SK-N-SH treated with all-trans-retinoic acid at 6 μM for 48 hours (cell line): ENCODE results near the gene TCF3.

Experiments used
- ARNTL ChIP-seq: fragments of 450-650 bp; formaldehyde crosslinking; IDR thresholded peaks from 2 replicates; pipeline ENCODE4 v1.5.0; 2020; ENCODE audit warnings: low read depth, mild to moderate bottlenecking, moderate library complexity, borderline replicate concordance
- BACH2 ChIP-seq: fragments of 250-450 bp; sonication (Bioruptor Pico); IDR thresholded peaks from 2 replicates; pipeline ENCODE4 v1.9.0; 2021; ENCODE audit warnings: mild to moderate bottlenecking, borderline replicate concordance
- CREB5 ChIP-seq: fragments of 250-450 bp; sonication (Bioruptor Pico); IDR thresholded peaks from 2 replicates; pipeline ENCODE4 v1.5.1; 2020; ENCODE audit warnings: low read depth, mild to moderate bottlenecking, moderate library complexity
- CSDC2 ChIP-seq: fragments of 250-450 bp; sonication (Bioruptor Pico); IDR thresholded peaks from 2 replicates; pipeline ENCODE4 v1.5.0; 2020; ENCODE audit warnings: mild to moderate bottlenecking, moderate library complexity
- OSR1 ChIP-seq: fragments of 250-450 bp; sonication (Bioruptor Pico); IDR thresholded peaks from 2 replicates; pipeline ENCODE4 v1.8.0; 2022; ENCODE audit warnings: moderate library complexity, mild to moderate bottlenecking, inconsistent platforms
- PATZ1 ChIP-seq: fragments of 250-450 bp; sonication (Bioruptor Pico); IDR thresholded peaks from 2 replicates; pipeline ENCODE4 v1.8.0; 2020; ENCODE audit warnings: mild to moderate bottlenecking, moderate library complexity, borderline replicate concordance
- RARB ChIP-seq: fragments of 250-450 bp; sonication (Bioruptor Pico); IDR thresholded peaks from 2 replicates; pipeline ENCODE4 v1.8.0; 2021; ENCODE audit warnings: mild to moderate bottlenecking, moderate library complexity
- TCF4 ChIP-seq: fragments of 250-450 bp; sonication (Bioruptor Pico); IDR thresholded peaks from 2 replicates; pipeline ENCODE4 v1.8.0; 2021; ENCODE audit warnings: mild to moderate bottlenecking, moderate library complexity, borderline replicate concordance
- ZC3H10 ChIP-seq: fragments of 250-450 bp; sonication (Bioruptor Pico); IDR thresholded peaks from 2 replicates; pipeline ENCODE4 v1.5.1; 2021; ENCODE audit warnings: mild to moderate bottlenecking, moderate library complexity
- ZFP3 ChIP-seq: fragments of 250-450 bp; sonication (Bioruptor Pico); IDR thresholded peaks from 2 replicates; pipeline ENCODE4 v1.5.0; 2020; ENCODE audit warnings: mild to moderate bottlenecking, moderate library complexity
- ZNF565 ChIP-seq: fragments of 450-650 bp; formaldehyde crosslinking; conservative IDR thresholded peaks from 2 replicates; pipeline ENCODE4 v1.5.0; 2020; ENCODE audit warnings: low read depth, mild to moderate bottlenecking, moderate library complexity
- ZNF8 ChIP-seq: fragments of 450-650 bp; formaldehyde crosslinking; IDR thresholded peaks from 2 replicates; pipeline ENCODE4 v1.5.0; 2020; ENCODE audit warnings: mild to moderate bottlenecking, moderate library complexity
- TF ChIP-seq, protein P1 (sequence below): fragments of 250-450 bp; sonication (Bioruptor Pico); IDR thresholded peaks from 2 replicates; pipeline ENCODE4 v1.8.0; 2021; ENCODE audit warnings: low read depth, mild to moderate bottlenecking, moderate library complexity, borderline replicate concordance

DNA sequence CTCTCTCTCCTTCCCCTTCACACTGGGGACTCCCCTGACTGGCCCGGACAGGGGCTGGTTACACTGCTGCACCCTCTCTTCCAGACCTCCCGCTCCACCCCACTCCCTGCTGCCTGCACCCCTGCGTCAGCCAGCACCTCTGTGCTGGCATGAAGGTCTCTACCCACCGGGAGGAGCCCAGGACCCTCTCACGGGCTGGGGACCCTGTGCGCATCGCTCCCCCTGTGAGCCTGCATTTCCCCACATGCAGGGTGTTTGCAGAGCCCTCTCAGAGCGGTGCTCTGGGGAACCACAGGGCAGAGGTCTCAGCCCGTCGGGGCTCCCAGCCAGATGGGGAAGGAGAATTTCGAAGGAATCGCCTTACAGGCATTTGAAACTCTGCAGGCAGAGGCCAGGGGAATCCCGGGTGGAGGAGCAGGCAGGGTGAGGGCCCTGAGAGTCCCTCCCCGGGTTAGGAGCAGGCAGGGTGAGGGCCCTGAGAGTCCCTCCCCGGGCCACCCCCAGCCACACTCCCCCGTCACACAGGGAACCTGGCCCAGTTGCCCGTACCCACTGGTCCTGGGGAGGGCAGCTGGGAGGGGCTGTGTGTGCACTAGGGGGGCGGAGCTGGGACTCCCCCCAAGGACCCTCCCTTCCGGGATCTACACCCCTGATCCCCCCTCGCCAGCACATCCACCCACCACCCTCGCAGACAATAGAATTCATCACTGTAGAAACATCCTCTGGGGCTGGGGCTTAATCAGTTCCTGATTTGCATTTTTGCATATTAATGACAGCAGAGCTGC, 16.3 kb upstream of the TCF3 start:
- TF ChIP-seq PATZ1 (CRISPR knock-in tag), result no peak
- TF ChIP-seq CSDC2, result no peak
- no peak for TF ChIP-seq ZC3H10 (CRISPR knock-in tag)
- no peak for TF ChIP-seq RARB (CRISPR knock-in tag)
- TF ChIP-seq ARNTL (CRISPR knock-in tag), result no peak
- TF ChIP-seq ZNF8 (CRISPR knock-in tag), result no peak
- no peak for TF ChIP-seq CREB5 (CRISPR knock-in tag)
- TF ChIP-seq, protein P1, sequence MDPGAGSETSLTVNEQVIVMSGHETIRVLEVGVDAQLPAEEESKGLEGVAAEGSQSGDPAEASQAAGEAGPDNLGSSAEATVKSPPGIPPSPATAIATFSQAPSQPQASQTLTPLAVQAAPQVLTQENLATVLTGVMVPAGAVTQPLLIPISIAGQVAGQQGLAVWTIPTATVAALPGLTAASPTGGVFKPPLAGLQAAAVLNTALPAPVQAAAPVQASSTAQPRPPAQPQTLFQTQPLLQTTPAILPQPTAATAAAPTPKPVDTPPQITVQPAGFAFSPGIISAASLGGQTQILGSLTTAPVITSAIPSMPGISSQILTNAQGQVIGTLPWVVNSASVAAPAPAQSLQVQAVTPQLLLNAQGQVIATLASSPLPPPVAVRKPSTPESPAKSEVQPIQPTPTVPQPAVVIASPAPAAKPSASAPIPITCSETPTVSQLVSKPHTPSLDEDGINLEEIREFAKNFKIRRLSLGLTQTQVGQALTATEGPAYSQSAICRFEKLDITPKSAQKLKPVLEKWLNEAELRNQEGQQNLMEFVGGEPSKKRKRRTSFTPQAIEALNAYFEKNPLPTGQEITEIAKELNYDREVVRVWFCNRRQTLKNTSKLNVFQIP (CRISPR knock-in tag), result no peak
- no peak for TF ChIP-seq TCF4 (CRISPR knock-in tag)
- no peak for TF ChIP-seq ZNF565
- no peak for TF ChIP-seq ZFP3 (CRISPR knock-in tag)
- no peak for TF ChIP-seq OSR1 (CRISPR knock-in tag)
- no peak for TF ChIP-seq BACH2
